Osteocyte (in vitro differentiated cells): ENCODE measurements around the gene VPS13D. TPM values are rescaled to one million over a fixed set of nuclear protein-coding genes. Genes with fewer than 3 reads are reported as not detected.

Experiments
- DNase-seq: peaks from one replicate; pipeline ENCODE4 v3.0.0; 2021; ENCODE audit warnings: mixed read lengths; ENCODE audit not compliant: unreplicated experiment; ENCODE audit errors: extremely low spot score
- H3K27ac Mint-ChIP-seq: one replicate; pipeline ENCODE4 v1.8.0; 2021; ENCODE audit warnings: mild to moderate bottlenecking, mixed read lengths; ENCODE audit not compliant: unreplicated experiment
- H3K27me3 Mint-ChIP-seq: one replicate; pipeline ENCODE4 v1.8.0; 2021; ENCODE audit warnings: mixed read lengths; ENCODE audit not compliant: unreplicated experiment
- H3K36me3 Mint-ChIP-seq: one replicate; pipeline ENCODE4 v1.8.0; 2021; ENCODE audit warnings: mixed read lengths; ENCODE audit not compliant: unreplicated experiment
- H3K4me1 Mint-ChIP-seq: one replicate; pipeline ENCODE4 v1.8.0; 2021; ENCODE audit warnings: mixed read lengths; ENCODE audit not compliant: unreplicated experiment
- H3K4me3 Mint-ChIP-seq: one replicate; pipeline ENCODE4 v1.8.0; 2021; ENCODE audit warnings: mild to moderate bottlenecking, moderate library complexity, mixed read lengths; ENCODE audit not compliant: unreplicated experiment
- H3K9me3 Mint-ChIP-seq: one replicate; pipeline ENCODE4 v1.8.0; 2021; ENCODE audit warnings: mixed read lengths; ENCODE audit not compliant: unreplicated experiment
- total RNA-seq: library from RNA; stranded (reverse); gene quantifications from 2 replicates; pipeline ENCODE4 v1.2.1, GENCODE V29; 2021
- TF ChIP-seq, protein P1 (sequence below): fragments of 200-600 bp; sonication (generic); IDR thresholded peaks from 2 replicates; pipeline ENCODE4 v1.5.0; 2021; ENCODE audit warnings: antibody characterized with exemption, mild to moderate bottlenecking, moderate library complexity

VPS13D gene
- total RNA-seq, 1 donor from 2014 or later, result 41.1 TPM

DNA sequence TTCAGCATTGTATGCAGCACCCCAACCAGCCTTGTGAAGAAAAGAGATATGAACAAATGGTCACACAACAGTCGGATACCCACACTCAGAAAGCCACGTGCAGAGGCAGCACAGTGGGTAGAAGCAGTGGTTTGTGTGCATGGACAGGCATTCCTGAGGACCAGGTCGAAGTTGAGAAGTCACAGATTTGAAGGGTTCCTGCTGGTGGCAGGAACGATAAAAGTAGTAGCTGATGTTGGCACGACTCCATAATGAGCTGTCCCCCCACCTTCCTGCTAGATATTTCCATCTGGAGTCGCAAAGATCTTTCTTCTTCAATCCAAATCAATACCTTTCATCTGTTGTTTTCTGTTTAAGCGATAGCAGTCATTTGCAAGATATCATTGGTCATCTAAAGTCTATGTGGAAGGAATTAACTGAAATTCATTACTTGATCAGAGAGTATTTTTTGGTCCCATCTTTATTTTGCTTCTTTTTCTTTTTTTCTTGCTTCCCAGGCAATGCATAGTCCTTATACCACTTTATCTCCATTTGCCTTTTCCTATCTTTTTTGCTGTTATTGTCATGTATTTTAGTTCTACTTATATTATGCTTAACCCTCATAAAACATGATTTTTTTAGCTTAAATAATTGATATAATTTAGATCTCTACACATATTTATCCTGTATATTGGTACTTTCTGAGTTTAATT lies 211.7 kb downstream of the VPS13D start:
- Mint-ChIP-seq H3K9me3 (peaks cover 12% of the 10 kb centered on the region), H3K4me3 (no peak overlapping the region), H3K27me3 (no peaks in the 10 kb centered on the region), H3K27ac (no peak overlapping the region), H3K4me1 (peaks cover 25% of the 10 kb centered on the region), H3K36me3 (peaks cover 45% of the 10 kb centered on the region)
- DNase-seq, result no peak
- TF ChIP-seq, protein P1, sequence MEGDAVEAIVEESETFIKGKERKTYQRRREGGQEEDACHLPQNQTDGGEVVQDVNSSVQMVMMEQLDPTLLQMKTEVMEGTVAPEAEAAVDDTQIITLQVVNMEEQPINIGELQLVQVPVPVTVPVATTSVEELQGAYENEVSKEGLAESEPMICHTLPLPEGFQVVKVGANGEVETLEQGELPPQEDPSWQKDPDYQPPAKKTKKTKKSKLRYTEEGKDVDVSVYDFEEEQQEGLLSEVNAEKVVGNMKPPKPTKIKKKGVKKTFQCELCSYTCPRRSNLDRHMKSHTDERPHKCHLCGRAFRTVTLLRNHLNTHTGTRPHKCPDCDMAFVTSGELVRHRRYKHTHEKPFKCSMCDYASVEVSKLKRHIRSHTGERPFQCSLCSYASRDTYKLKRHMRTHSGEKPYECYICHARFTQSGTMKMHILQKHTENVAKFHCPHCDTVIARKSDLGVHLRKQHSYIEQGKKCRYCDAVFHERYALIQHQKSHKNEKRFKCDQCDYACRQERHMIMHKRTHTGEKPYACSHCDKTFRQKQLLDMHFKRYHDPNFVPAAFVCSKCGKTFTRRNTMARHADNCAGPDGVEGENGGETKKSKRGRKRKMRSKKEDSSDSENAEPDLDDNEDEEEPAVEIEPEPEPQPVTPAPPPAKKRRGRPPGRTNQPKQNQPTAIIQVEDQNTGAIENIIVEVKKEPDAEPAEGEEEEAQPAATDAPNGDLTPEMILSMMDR, result no peak

DNA sequence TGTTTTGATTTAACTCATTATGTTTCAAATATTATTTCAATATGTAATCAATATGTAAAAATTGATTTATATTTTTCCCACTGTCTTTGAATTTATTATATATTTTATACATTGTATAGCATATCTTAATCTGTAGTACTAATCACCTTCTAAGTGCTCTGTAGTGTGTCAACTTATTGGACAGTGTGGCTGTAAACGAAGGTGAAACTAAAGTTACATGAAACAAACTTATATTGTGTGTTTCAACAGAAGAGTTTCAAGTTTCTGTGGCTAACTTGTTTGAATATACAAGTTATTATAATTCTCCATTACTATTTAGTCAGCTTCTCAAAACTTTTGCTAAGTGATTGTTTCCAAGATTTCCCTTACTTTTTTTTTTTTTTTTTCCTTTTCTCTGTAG lies 212.4 kb downstream of the VPS13D start:
- Mint-ChIP-seq H3K4me3 (no peak overlapping the region), H3K9me3 (peaks cover 12% of the 10 kb centered on the region), H3K36me3 (peaks cover 50% of the 10 kb centered on the region), H3K27ac (no peak overlapping the region), H3K27me3 (no peaks in the 10 kb centered on the region), H3K4me1 (peaks cover 27% of the 10 kb centered on the region)
- DNase-seq, result no peak
- TF ChIP-seq, protein P1, result no peak

DNA sequence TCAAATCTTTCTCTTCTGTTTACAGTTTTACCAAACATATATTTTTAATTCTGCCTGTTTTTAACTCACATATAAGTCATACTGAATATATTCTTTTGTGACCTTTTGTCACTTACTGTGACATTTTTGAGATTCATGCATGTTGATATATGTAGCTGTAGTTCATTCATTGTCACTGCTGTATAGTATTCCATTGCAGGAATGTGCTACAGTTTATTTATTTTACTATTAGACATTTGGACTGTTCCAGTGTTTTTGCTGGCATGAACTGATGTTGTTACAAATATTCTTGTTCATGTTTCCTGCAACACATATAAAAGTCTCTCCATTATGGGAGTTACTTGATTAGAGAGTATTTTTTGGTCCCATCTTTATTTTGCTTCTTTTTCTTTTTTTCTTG lies 213.3 kb downstream of the VPS13D start:
- Mint-ChIP-seq H3K27me3 (no peaks in the 10 kb centered on the region), H3K9me3 (peaks cover 12% of the 10 kb centered on the region), H3K4me1 (peaks cover 35% of the 10 kb centered on the region), H3K4me3 (no peak overlapping the region), H3K36me3 (peaks cover 50% of the 10 kb centered on the region), H3K27ac (no peak overlapping the region)
- TF ChIP-seq, protein P1, result no peak
- no peak for DNase-seq

DNA sequence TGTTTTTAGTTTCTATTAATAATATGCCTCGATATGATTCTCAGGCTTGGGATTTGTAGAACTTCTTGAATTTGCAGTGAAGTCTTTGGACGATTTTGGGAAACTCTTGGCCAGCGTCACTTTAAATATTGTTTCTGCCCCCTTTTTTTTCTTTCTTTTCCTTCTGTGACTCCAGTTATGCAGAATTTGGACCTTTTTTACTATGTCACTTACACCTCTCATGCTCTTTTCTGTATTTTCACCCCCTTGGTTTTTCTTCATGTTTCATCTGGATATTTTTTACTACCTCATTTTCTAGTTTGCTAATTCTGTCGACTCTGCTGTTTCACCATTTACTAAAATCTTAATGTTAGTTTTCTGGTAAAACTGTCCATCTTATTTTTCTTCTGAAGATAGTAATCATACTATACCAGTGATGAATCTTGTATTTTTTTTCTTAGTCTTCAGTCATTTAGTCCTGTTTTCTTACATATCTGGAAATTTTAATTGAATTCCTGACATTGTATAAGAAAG lies 214.6 kb downstream of the VPS13D start:
- Mint-ChIP-seq H3K9me3 (peaks cover 12% of the 10 kb centered on the region), H3K4me1 (peaks cover 36% of the 10 kb centered on the region), H3K36me3 (peaks cover 41% of the 10 kb centered on the region), H3K4me3 (no peak overlapping the region), H3K27ac (no peak overlapping the region), H3K27me3 (no peaks in the 10 kb centered on the region)
- TF ChIP-seq, protein P1, result no peak
- no peak for DNase-seq

DNA sequence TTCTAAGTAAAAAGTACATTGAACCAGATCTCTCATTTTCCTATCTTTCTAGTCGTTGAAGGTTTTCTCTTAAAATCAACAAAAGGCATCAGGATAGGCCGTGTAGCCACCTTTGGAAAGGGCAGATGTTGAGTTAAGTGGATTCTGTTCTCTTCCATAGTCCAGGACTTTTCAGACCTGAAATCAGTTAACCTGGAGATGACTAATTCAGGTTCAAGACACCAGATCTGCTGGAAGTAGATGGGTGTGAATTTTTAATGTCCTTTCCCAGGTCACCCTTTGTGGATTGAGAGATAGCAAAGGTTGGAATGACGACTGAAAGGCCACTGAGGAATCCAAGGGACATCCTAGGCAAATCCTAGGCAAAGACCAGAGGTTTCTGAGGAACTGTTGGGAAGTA lies 215.4 kb downstream of the VPS13D start:
- H3K4me3 Mint-ChIP-seq, result no peak overlapping the region
- DNase-seq, result no peak
- no peaks in the 10 kb centered on the region for H3K27me3 Mint-ChIP-seq
- TF ChIP-seq, protein P1, result no peak
- peaks cover 37% of the 10 kb centered on the region for H3K36me3 Mint-ChIP-seq
- H3K27ac Mint-ChIP-seq, result no peak overlapping the region
- peaks cover 12% of the 10 kb centered on the region for H3K9me3 Mint-ChIP-seq
- H3K4me1 Mint-ChIP-seq, result peaks cover 44% of the 10 kb centered on the region
